K562 (cell line): ENCODE data around the gene ZSWIM3. TPM values are rescaled to one million over a fixed set of nuclear protein-coding genes. Genes with fewer than 3 reads are reported as not detected.
A peak's percentile ranks its signal among the peaks of the same experiment; 100 is the strongest.

Experiments
- CBX2 ChIP-seq: fragments of 200-600 bp; sonication (generic); IDR thresholded peaks from one replicate; pipeline ENCODE4 v1.6.1; 2012; ENCODE audit warnings: mild to moderate bottlenecking, low read length, inconsistent platforms; ENCODE audit not compliant: insufficient read depth, poor library complexity, severe bottlenecking
- FOXA3 ChIP-seq, 2 experiments: fragments of 450-650 bp in 1 of 2; sonication (generic) in 1 of 2; formaldehyde crosslinking; IDR thresholded peaks in 1 of 2; conservative IDR thresholded peaks in 1 of 2; 2 replicates each; pipeline versions ENCODE4 v1.4.0 to v1.8.0; 2020 to 2022; ENCODE audit warnings: mild to moderate bottlenecking in 2 of 2, missing genetic modification reagents in 1 of 2
- HMGN3 ChIP-seq: IDR thresholded peaks from 2 replicates; pipeline ENCODE4 v1.6.1; 2011; ENCODE audit warnings: borderline replicate concordance, low read depth, mild to moderate bottlenecking, mixed read lengths, low read length; ENCODE audit not compliant: insufficient read length; ENCODE audit errors: extremely low read depth
- TFAM ChIP-seq: fragments of 250-450 bp; sonication (Bioruptor Pico); conservative IDR thresholded peaks from 2 replicates; pipeline ENCODE4 v1.5.0; 2021; ENCODE audit warnings: mild to moderate bottlenecking, moderate library complexity
- XRCC4 ChIP-seq: IDR thresholded peaks from one replicate; pipeline ENCODE4 v1.6.1; 2011; ENCODE audit not compliant: insufficient read depth, insufficient read length; ENCODE audit errors: extremely low read depth
- ZBTB26 ChIP-seq: fragments of 450-650 bp; formaldehyde crosslinking; IDR thresholded peaks from 2 replicates; pipeline ENCODE4 v1.4.0; 2022; ENCODE audit warnings: missing genetic modification characterization
- ZBTB34 ChIP-seq: fragments of 250-450 bp; sonication (Bioruptor Pico); IDR thresholded peaks from 2 replicates; pipeline ENCODE4 v1.8.0; 2021; ENCODE audit warnings: mild to moderate bottlenecking, moderate library complexity
- ZEB2 ChIP-seq: fragments of 450-650 bp; IDR thresholded peaks from 2 replicates; pipeline ENCODE4 v1.6.1; 2016
- ZNF280A ChIP-seq: fragments of 450-650 bp; IDR thresholded peaks from 2 replicates; pipeline ENCODE4 v1.6.1; 2018; ENCODE audit warnings: mild to moderate bottlenecking, low read depth; ENCODE audit not compliant: partially characterized antibody
- ZNF280B ChIP-seq: fragments of 250-450 bp; sonication (Bioruptor Pico); IDR thresholded peaks from 2 replicates; pipeline ENCODE4 v1.5.1; 2021; ENCODE audit warnings: mild to moderate bottlenecking
- ZNF583 ChIP-seq: fragments of 250-450 bp; sonication (Bioruptor Pico); IDR thresholded peaks from 2 replicates; pipeline ENCODE4 v1.4.0; 2020
- ZNF609 ChIP-seq: sonication (generic); formaldehyde crosslinking; IDR thresholded peaks from 2 replicates; pipeline ENCODE4 v1.8.1; 2023; ENCODE audit warnings: missing genetic modification reagents, mild to moderate bottlenecking, borderline replicate concordance
- polyA plus RNA-seq, 8 experiments: library from polyadenylated mRNA; depleted of rRNA in 4 of 8; stranded (reverse) in 5 of 8; unstranded in 3 of 8; fragments of >200 nt; fragmentation: Nextera tagmentation in 2 of 8; fragmentation: Illumina TruSeq in 1 of 8; extraction: Ambion mirVana in 2 of 8; extraction: Trizol in 1 of 8; gene quantifications; 2 replicates each; pipeline versions ENCODE4 v1.2.1 to v1.2.3, GENCODE V29; 2011 to 2014; ENCODE audit warnings: inconsistent platforms in 1 of 8, missing spikeins in 1 of 8
- total RNA-seq, 7 experiments: library from RNA; depleted of rRNA in 6 of 7; stranded (reverse); fragments of >200 nt in 6 of 7; fragmentation: Illumina TruSeq in 2 of 7; extraction: Trizol in 2 of 7; gene quantifications; 2 replicates each; pipeline versions ENCODE4 v1.2.1 to v1.2.3, GENCODE V29; 2011 to 2021; ENCODE audit warnings: low replicate concordance in 1 of 7

Gene ZSWIM3
- total and polyA plus RNA-seq, 9 of the 15 experiments (the other 6 are each of a cell fraction or from before 2014, with no cell fraction given), result 1.7 to 4.3 (median 2.9) TPM

- no peak for TF ChIP-seq ZNF280B (CRISPR knock-in tag)
- TF ChIP-seq ZBTB26, result no peak
- TF ChIP-seq ZEB2, result peak; percentile 66
- TF ChIP-seq ZNF280A, result no peak
- no peak for TF ChIP-seq ZNF583 (CRISPR knock-in tag)
- TF ChIP-seq TFAM, result no peak
- no peak for TF ChIP-seq ZBTB34
- no peak for TF ChIP-seq CBX2
- no peak for TF ChIP-seq XRCC4
- no peak; a peak in 1 of 4 replicates for TF ChIP-seq FOXA3 (CRISPR knock-in tag; conservative IDR thresholded peaks at IDR 0.05 in 1 of 2, IDR thresholded peaks at IDR 0.05 in 1 of 2)
- no peak for TF ChIP-seq ZNF609
- TF ChIP-seq HMGN3, result peak; percentile 74
Measured at GRCh38 chr20:45890985-45891983, 33.9 kb downstream of the ZSWIM3 start, which contains the start of the genes CTSA and NEURL2 (continued).
